Kidney (tissue), 14 donors: ENCODE results near the gene EXD2. TPM values are rescaled to one million over a fixed set of nuclear protein-coding genes. Genes with fewer than 3 reads are reported as not detected.
A peak's percentile ranks its signal among the peaks of the same experiment; 100 is the strongest.

Experiments
- DNase-seq, 5 donors: peaks; one replicate each; pipeline ENCODE4 v3.0.0-alpha.2; 2013 to 2020
- FAIRE-seq: peaks from 2 replicates; lab custom pipeline; 2012; peaks lifted over from hg19 to GRCh38; lab: Jason Lieb, UNC
- H3K27ac ChIP-seq, 2 donors: one replicate each; pipeline ENCODE4 v1.7.0; 2013; ENCODE audit warnings: low read depth in 2 of 2, low read length in 2 of 2, inconsistent platforms in 1 of 2
- H3K27me3 ChIP-seq: one replicate; pipeline ENCODE4 v1.7.1; 2013; ENCODE audit warnings: low read length, inconsistent platforms; ENCODE audit not compliant: control insufficient read depth, insufficient read depth
- H3K36me3 ChIP-seq, 3 donors: one replicate each; pipeline versions ENCODE4 v1.7.0 to v1.7.1; 2013; ENCODE audit warnings: low read length in 3 of 3, control low read depth in 1 of 3, inconsistent platforms in 1 of 3; ENCODE audit not compliant: insufficient read depth in 3 of 3, control insufficient read depth in 2 of 3
- H3K4me1 ChIP-seq, 3 donors: one replicate each; pipeline versions ENCODE4 v1.7.0 to v1.7.1; 2013; ENCODE audit warnings: low read length in 3 of 3, inconsistent platforms in 1 of 3, low read depth in 1 of 3; ENCODE audit not compliant: control insufficient read depth in 2 of 3, insufficient read depth in 2 of 3
- H3K4me3 ChIP-seq, 3 donors: one replicate each; pipeline versions ENCODE4 v1.7.0 to v1.8.1; 2013; ENCODE audit warnings: low read length in 3 of 3, control low read depth in 1 of 3, inconsistent platforms in 1 of 3
- H3K9ac ChIP-seq, 3 donors: one replicate each; pipeline versions ENCODE4 v1.7.0 to v1.7.1; 2013; ENCODE audit warnings: low read length in 3 of 3, control low read depth in 1 of 3, inconsistent platforms in 1 of 3
- H3K9me3 ChIP-seq, 3 donors: one replicate each; pipeline versions ENCODE4 v1.7.0 to v1.7.1; 2013; ENCODE audit warnings: low read length in 3 of 3, control low read depth in 1 of 3, inconsistent platforms in 1 of 3; ENCODE audit not compliant: control insufficient read depth in 2 of 3, insufficient read depth in 1 of 3
- CTCF ChIP-seq: IDR thresholded peaks from 3 replicates; pipeline ENCODE4 v1.5.1; 2012; ENCODE audit warnings: mild to moderate bottlenecking, moderate library complexity, borderline replicate concordance; ENCODE audit not compliant: insufficient read depth; ENCODE audit errors: extremely low read depth
- intact Hi-C: fragments of 100-400 bp; cut with DNase I; formaldehyde crosslinking; loops from one replicate; pipeline ENCODE4 v1.11.1; 2022
- polyA plus RNA-seq: library from polyadenylated mRNA; stranded (reverse); fragments of 350-450 nt; fragmentation: Illumina TruSeq; extraction: RNeasy Lipid Tissue Mini Kit (QIAGEN cat#74804); gene quantifications from one replicate; pipeline ENCODE4 v1.2.3, GENCODE V29; 2014; ENCODE audit warnings: low read depth, low replicate concordance; ENCODE audit not compliant: insufficient read depth
- total RNA-seq: library from RNA; stranded (reverse); fragmentation: NEBNext Ultra II Directional; extraction: Animal tissue kit (Norgen Biotek cat#: 25700); gene quantifications from one replicate; pipeline ENCODE4 v1.2.1, GENCODE V29; 2021
- donor health status: control.
- donor health status: control.
- donor health status: control.
- donor health status: control.
- donor health status: control.
- donor health status: DM: yes; HTN: yes; CAD: no.
- donor health status: Normal renal cell carcinoma (clear cell type).

The EXD2 gene
- total and polyA plus RNA-seq, 2 donors from 2014 or later: 13.7 to 24.5 TPM

DNA sequence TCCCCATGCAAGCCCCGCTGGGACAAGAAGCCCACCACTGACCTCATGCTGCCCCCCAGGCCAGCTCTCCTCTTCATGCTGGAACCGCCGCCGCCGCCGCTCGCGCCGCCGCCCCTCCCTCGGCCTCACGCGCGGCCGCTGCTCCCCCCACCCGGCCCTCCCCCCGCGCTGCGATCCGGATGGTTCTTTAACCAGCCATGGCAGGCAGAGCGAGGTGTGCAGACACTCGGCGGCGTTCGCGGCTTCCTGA lies 38.5 kb upstream of the EXD2 start, which contains the start of gene DCAF5:
Gene DCAF5 (minus strand): TSS at position 218 of the 250 bp plus-strand sequence. CDS start 141 bp downstream, at position 77.
- TF ChIP-seq CTCF: no peak
- intact Hi-C loops: no loop called here

DNA sequence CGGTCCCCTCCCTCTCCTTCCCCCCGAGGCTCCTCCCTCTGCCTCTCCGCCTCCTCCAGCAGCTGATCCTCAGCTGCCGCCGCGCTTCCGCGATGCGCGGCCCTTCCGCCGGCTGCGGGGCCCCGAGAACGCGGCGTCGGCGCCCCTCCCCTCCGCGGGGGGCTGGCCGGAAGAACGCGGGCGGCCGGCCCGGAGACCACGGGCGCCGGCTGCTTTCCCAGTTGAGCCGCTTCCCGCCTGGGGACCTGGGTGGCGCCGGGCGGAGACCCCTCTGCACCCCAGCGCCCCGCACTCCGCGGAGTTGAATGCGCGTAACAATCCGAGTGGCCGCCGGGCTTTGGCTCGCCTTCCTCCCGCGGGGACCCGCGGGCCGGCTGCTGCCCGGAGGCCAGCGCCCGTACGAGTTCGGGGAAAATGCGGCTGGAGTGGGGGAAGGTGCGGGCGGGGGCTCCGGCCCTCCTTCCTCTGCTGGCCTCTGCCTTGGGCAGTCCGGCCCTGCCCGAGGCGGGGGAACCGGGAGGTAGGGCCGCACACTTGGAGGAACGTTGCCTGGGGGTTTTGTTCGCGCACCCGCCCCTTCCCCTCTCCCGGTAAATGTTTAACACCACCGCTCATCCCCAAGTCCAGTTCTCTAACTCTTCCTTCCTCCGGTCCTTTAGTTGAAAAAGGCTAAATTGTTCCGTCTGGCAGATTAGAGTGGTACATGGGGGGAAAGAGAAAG lies 38.0 kb upstream of the EXD2 start:
- Histone ChIP-seq H3K9ac (peak overlapping the region; percentile 37 to 74 (median 67)), H3K4me3 (peak overlapping the region; percentile 65 to 86 (median 80)), H3K36me3 (peaks cover 2 to 6% (median 5%) of the 10 kb centered on the region in 3 donors), H3K4me1 (peaks cover 0 to 19% (median 9%) of the 10 kb centered on the region in 3 donors), H3K27ac (peak overlapping the region; percentile 91 to 96), H3K9me3 (no peaks in the 10 kb centered on the region), H3K27me3 (no peaks in the 10 kb centered on the region)
- intact Hi-C loops: no loop called here
- no peak for TF ChIP-seq CTCF
- FAIRE-seq: no peak
- peak in 4 of 5 donors; percentile 49 to 97 (median 90) for DNase-seq

More for the DNA sequence above, 38.5 kb upstream of the EXD2 start, which contains the start of gene DCAF5:
- peak in 3 of 5 donors; percentile 94 to 98 (median 96) for DNase-seq
- FAIRE-seq: no peak
- H3K27me3 ChIP-seq: no peaks in the 10 kb centered on the region
- H3K36me3 ChIP-seq: peaks cover 2 to 6% (median 5%) of the 10 kb centered on the region in 3 donors
- H3K4me1 ChIP-seq: peaks cover 0 to 19% (median 9%) of the 10 kb centered on the region in 3 donors
- H3K9ac ChIP-seq: peak within 1 kb of the TSS; percentile 71 to 91 (median 88)
- peak within 1 kb of the TSS; percentile 92 to 96 for H3K27ac ChIP-seq
- H3K9me3 ChIP-seq: no peaks in the 10 kb centered on the region
- peak within 1 kb of the TSS; percentile 80 to 93 (median 86) for H3K4me3 ChIP-seq

DNA sequence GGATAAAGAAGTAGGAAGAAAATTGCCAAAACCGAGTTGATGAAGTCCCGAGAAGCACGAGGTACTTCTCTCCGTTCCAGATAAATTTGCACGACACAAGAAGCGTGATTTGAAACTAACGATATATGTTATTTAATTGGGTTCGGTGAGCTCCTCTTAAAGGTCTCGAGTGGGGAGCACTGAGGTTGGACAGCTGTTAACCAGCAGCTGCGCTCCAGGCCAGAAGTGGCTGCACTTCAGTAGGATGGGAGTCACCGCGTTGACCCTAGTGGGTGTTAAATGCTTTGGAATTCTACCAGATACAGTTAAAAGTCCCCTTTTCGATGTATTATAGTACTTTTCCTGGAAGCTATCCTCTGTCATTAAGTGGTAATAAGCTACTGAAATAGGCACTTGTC lies 37.4 kb upstream of the EXD2 start:
- Histone ChIP-seq H3K4me1 (peaks cover 0 to 19% (median 9%) of the 10 kb centered on the region in 3 donors), H3K36me3 (peaks cover 2 to 3% (median 3%) of the 10 kb centered on the region in 3 donors), H3K9ac (peak overlapping the region; percentile 37 to 74 (median 67)), H3K4me3 (peak overlapping the region; percentile 61 to 80 (median 65)), H3K27ac (peak overlapping the region; percentile 91 to 96), H3K27me3 (no peaks in the 10 kb centered on the region), H3K9me3 (no peaks in the 10 kb centered on the region)
- intact Hi-C loops: no loop called here
- TF ChIP-seq CTCF: no peak
- DNase-seq: peak in 4 of 5 donors; percentile 35 to 69 (median 60)
- no peak for FAIRE-seq
